Osteoblast (primary cell): ENCODE measurements around the gene TTC3. TPM values are rescaled to one million over a fixed set of nuclear protein-coding genes. Genes with fewer than 3 reads are reported as not detected.

Experiments
- DNase-seq: peaks from one replicate; pipeline ENCODE4 v3.0.0; 2011; ENCODE audit warnings: low spot score, mixed read lengths; ENCODE audit not compliant: insufficient read length; ENCODE audit errors: missing footprints
- H2AFZ ChIP-seq: 2 replicates; pipeline ENCODE4 v1.6.0; 2011; ENCODE audit warnings: mild to moderate bottlenecking, low read length
- H3K27ac ChIP-seq: 2 replicates; pipeline ENCODE4 v1.5.1; 2011; ENCODE audit warnings: mild to moderate bottlenecking, low read depth, low read length, moderate library complexity
- H3K27me3 ChIP-seq: 2 replicates; pipeline ENCODE4 v1.6.0; 2012; ENCODE audit warnings: mild to moderate bottlenecking, control low read depth, inconsistent platforms, low read length, moderate library complexity; ENCODE audit not compliant: insufficient read depth
- H3K36me3 ChIP-seq: 2 replicates; pipeline ENCODE4 v1.5.1; 2011; ENCODE audit warnings: mild to moderate bottlenecking, low read length, control low read depth, moderate library complexity; ENCODE audit not compliant: insufficient read depth
- H3K4me1 ChIP-seq: 2 replicates; pipeline ENCODE4 v1.5.1; 2011; ENCODE audit warnings: mild to moderate bottlenecking, low read length, control low read depth, moderate library complexity; ENCODE audit not compliant: insufficient read depth
- H3K4me2 ChIP-seq: 2 replicates; pipeline ENCODE4 v1.6.0; 2011; ENCODE audit warnings: mild to moderate bottlenecking, low read length; ENCODE audit not compliant: insufficient read depth
- H3K4me3 ChIP-seq: fragments of 200-600 bp; sonication (generic); 3 replicates; pipeline ENCODE4 v1.5.1; 2012; ENCODE audit warnings: mild to moderate bottlenecking, low read length, inconsistent platforms; ENCODE audit not compliant: insufficient read depth
- H3K79me2 ChIP-seq: 2 replicates; pipeline ENCODE4 v1.6.0; 2012; ENCODE audit warnings: mild to moderate bottlenecking, low read length, control low read depth, inconsistent platforms; ENCODE audit not compliant: insufficient read depth
- H3K9me3 ChIP-seq: 2 replicates; pipeline ENCODE4 v1.5.1; 2011; ENCODE audit warnings: low read depth, low read length, control low read depth
- H4K20me1 ChIP-seq: 2 replicates; pipeline ENCODE4 v1.6.0; 2012; ENCODE audit warnings: mild to moderate bottlenecking, low read length, control low read depth; ENCODE audit not compliant: insufficient read depth
- CTCF ChIP-seq: IDR thresholded peaks from 2 replicates; pipeline ENCODE4 v1.5.1; 2011; ENCODE audit warnings: mild to moderate bottlenecking, low read depth, low read length, moderate library complexity; ENCODE audit errors: extremely low read depth
- total RNA-seq: library from RNA; depleted of rRNA; stranded (reverse); fragments of >200 nt; gene quantifications from 2 replicates; pipeline ENCODE4 v1.2.3, GENCODE V29; 2012

TTC3 gene
- total RNA-seq, 1 donor: 364 TPM

GRCh38 chr21:37172646-37173045 is 99.6 kb downstream of the TTC3 start:
- H4K20me1 ChIP-seq: peaks cover 22% of the 10 kb centered on the region
- H3K9me3 ChIP-seq: no peaks in the 10 kb centered on the region
- peaks cover 9% of the 10 kb centered on the region for H3K4me1 ChIP-seq
- H3K36me3 ChIP-seq: peaks cover 76% of the 10 kb centered on the region
- no peak overlapping the region for H3K4me3 ChIP-seq
- no peak overlapping the region for H3K27ac ChIP-seq
- H2AFZ ChIP-seq: no peak overlapping the region
- DNase-seq: no peak
- TF ChIP-seq CTCF: no peak
- H3K27me3 ChIP-seq: no peaks in the 10 kb centered on the region
- no peak overlapping the region for H3K4me2 ChIP-seq
- H3K79me2 ChIP-seq: peaks cover 21% of the 10 kb centered on the region

- no peak overlapping the region for H3K27ac ChIP-seq
- TF ChIP-seq CTCF: no peak
- no peak overlapping the region for H3K4me2 ChIP-seq
- H2AFZ ChIP-seq: no peak overlapping the region
- no peaks in the 10 kb centered on the region for H3K27me3 ChIP-seq
- H3K79me2 ChIP-seq: peaks cover 38% of the 10 kb centered on the region
- H3K9me3 ChIP-seq: no peaks in the 10 kb centered on the region
- peaks cover 77% of the 10 kb centered on the region for H3K36me3 ChIP-seq
- H3K4me3 ChIP-seq: no peak overlapping the region
- peaks cover 28% of the 10 kb centered on the region for H4K20me1 ChIP-seq
- peaks cover 9% of the 10 kb centered on the region for H3K4me1 ChIP-seq
- DNase-seq: no peak
Measured at GRCh38 chr21:37176716-37177115, 103.7 kb downstream of the TTC3 start.

GRCh38 chr21:37181059-37181458 is 108.0 kb downstream of the TTC3 start:
- Histone ChIP-seq H3K4me2 (no peak overlapping the region), H3K36me3 (peaks cover 79% of the 10 kb centered on the region), H4K20me1 (peaks cover 27% of the 10 kb centered on the region), H3K9me3 (no peaks in the 10 kb centered on the region), H3K79me2 (peaks cover 43% of the 10 kb centered on the region), H3K27me3 (no peaks in the 10 kb centered on the region), H3K27ac (no peak overlapping the region), H3K4me1 (peaks cover 9% of the 10 kb centered on the region), H3K4me3 (no peak overlapping the region), H2AFZ (no peak overlapping the region)
- no peak for DNase-seq
- TF ChIP-seq CTCF: no peak

- TF ChIP-seq CTCF: no peak
- H3K4me1 ChIP-seq: no peaks in the 10 kb centered on the region
- H3K36me3 ChIP-seq: peaks cover 79% of the 10 kb centered on the region
- no peak overlapping the region for H2AFZ ChIP-seq
- H3K9me3 ChIP-seq: no peaks in the 10 kb centered on the region
- no peak for DNase-seq
- H3K27me3 ChIP-seq: no peaks in the 10 kb centered on the region
- H3K4me2 ChIP-seq: no peak overlapping the region
- no peak overlapping the region for H3K4me3 ChIP-seq
- H4K20me1 ChIP-seq: peaks cover 19% of the 10 kb centered on the region
- H3K79me2 ChIP-seq: peaks cover 36% of the 10 kb centered on the region
- no peak overlapping the region for H3K27ac ChIP-seq
Measured at GRCh38 chr21:37182222-37182621, 109.2 kb downstream of the TTC3 start.
